ENCODE measurements around the gene FEN1.

Gene FEN1

GRCh38 chr11:61792310-61793082, at the start of gene FEN1, which contains the start of gene TMEM258:
Gene FEN1 (plus strand): TSS chr11:61792911. CDS start chr11:61795362, 2,451 bp downstream.
Gene TMEM258 (minus strand): TSS chr11:61792599. CDS start chr11:61792558, 41 bp downstream.
- peak within 1 kb of the TSS; percentile 55 to 86 (median 68) for H3K4me3 ChIP-seq

GRCh38 chr11:61743486-61744095, 49.1 kb upstream of the FEN1 start:
- H3K27ac ChIP-seq, result no peak overlapping the region
- H3K4me3 ChIP-seq, result no peak overlapping the region

More at GRCh38 chr11:61792310-61793082, at the start of gene FEN1, which contains the start of gene TMEM258:
- H3K27ac ChIP-seq, result peak within 1 kb of the TSS; percentile 78 to 100 (median 98)

DNA sequence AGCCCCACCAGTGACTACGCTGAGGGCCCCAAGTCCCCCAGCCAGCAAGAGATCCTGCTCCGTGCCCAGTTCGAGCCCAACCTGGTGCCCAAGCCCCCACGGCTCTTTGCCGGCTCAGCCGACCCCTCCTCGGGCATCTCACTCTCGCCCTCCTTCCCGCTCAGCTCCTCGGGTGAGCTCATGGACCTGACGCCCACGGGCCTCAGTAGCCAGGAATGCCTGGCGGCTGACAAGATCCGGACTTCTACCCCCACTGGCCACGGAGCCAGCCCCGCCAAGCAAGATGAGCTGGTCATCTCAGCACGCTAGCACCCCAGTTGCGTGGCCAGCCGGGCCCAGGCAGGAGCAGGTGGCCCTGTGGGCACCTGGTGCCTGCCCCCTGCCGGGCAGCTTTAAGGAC, 48.5 kb upstream of the FEN1 start:
- no peak overlapping the region for H3K27ac ChIP-seq
- H3K4me3 ChIP-seq, result no peak overlapping the region

- Histone ChIP-seq H3K27ac (no peak overlapping the region), H3K4me3 (no peak overlapping the region)
Measured at GRCh38 chr11:61744609-61745156, 48.0 kb upstream of the FEN1 start.

GRCh38 chr11:61745781-61746441, 46.8 kb upstream of the FEN1 start:
- no peak overlapping the region for H3K27ac ChIP-seq
- H3K4me3 ChIP-seq, result no peak overlapping the region

DNA sequence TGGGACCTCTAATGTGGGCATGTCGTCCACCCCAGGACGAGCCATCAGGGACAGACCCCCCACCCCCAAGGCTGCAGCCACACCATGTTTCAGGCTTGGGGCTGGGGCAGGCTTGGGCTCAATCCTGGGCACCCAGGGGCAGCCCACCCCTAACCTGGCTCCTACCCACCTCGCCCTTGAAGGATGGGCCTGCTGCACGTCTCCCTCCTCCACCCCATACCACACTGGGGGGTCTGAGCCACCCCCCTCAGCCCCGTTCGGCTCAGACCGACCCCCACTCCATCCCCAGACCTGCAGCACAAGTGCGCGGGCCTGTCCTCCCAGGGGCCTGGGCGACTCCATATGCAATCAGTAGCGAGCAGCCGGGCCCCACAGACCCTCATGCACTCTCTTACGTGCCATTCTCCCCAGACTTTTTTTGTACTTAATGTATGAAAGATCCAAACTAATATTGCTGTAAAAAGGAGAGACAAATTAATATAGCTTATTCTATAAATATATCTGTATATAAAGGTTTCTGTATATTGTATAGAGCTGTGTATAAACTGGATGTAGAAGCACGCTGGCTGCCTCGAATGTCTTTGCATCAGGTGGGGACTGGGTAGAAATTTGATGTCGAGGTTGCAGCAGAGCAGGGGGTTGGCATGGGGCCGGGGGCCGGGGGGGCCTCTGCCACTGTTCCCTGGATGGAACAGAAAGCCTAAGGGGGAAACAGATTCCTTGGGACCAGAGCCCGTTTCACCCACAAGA, 46.1 kb upstream of the FEN1 start:
- H3K4me3 ChIP-seq, result no peak overlapping the region
- no peak overlapping the region for H3K27ac ChIP-seq

DNA sequence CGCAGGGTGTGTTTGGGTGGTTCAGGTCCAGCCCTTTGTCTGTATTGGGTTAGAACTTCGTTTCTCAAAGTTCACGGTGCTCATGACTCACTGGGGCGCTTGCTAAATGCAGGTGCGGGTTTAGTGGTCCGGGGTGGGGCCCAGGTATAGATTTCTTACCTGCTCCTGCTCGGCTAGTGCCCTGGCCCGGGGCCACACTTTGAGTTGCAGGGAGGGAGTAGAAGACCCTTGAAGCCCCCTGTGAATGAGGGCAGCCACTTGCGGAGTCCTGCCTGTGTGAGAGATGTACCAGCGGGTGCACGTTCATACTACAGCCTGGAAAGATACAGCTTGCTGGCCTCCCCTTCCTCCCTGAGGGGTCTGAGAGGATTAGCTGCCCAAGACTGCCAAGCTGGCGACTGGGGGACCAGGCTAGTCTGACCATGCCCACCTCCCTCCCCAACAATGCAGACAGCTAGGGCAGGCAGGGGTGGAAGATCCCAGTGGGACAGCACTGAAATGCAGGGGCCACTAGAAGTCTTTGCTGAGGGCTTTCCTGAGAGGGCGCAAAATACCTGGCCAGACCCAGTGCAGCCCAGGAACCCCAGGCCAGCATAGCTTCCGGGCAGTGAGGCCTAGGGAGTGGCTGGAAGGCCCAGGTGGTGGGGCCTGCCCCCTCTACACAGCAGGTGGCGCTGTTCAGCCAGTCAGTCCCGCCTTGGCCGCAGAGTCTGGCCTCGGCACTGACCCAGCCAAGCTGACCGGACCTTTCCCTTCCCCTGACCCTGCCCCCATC, 45.3 kb upstream of the FEN1 start:
- peak overlapping the region in 1 of 21 experiments; percentile 16 for H3K27ac ChIP-seq
- H3K4me3 ChIP-seq, result no peak overlapping the region

GRCh38 chr11:61747967-61748285, 44.8 kb upstream of the FEN1 start:
- H3K27ac ChIP-seq, result peak overlapping the region in 1 of 21 experiments; percentile 16
- no peak overlapping the region for H3K4me3 ChIP-seq

- Histone ChIP-seq H3K27ac (no peak overlapping the region), H3K4me3 (no peak overlapping the region)
Measured at GRCh38 chr11:61749591-61750217, 43.0 kb upstream of the FEN1 start.

DNA sequence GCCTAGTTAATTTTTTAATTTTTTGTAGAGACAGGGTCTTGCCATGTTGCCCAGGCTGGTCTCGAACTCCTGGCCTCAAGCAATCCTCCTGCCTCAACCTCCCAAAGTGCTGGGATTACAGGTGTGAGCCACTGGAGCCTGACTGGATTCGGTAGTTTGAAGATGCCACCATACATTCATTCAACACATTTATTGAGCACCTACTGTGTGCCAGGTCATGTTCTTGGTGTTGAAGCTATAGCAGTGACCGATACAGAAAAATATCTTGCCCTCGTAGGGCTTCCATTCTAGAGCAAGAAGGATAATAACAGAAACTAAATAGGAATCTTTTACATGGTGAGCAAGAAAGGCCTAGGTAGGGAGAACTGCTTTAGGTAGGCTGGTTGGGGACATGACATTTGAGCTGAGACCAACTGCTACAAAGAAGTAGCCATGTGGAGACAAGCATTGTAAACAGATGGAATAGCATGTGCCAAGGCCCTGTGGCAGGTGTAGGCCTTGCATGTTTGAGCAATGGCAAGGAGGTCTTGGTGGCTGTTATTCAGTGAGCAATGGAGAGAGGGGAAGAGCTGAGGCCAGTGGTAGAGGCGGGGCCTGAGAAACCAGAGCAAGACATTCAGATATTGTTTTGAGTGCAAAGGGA, 42.0 kb upstream of the FEN1 start:
- no peak overlapping the region for H3K4me3 ChIP-seq
- no peak overlapping the region for H3K27ac ChIP-seq

DNA sequence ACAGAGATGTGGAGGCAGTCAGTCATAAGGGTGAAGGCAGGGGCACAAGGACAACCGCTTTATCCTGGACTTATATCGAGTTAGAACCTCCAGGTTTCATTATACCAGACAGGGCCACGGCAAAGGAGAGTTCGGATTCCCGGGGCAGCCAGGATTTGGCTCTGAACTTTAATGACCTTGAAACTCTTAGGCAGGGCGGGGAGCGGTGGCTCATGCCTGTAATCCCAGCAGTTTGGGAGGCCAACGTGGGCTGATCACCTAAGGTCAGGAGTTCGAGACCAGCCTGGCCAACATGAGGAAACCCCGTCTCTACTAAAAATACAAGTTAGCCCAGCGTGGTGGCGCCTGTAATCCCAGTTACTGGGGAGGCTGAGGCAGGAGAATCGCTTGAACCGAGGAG, 41.3 kb upstream of the FEN1 start:
- no peak overlapping the region for H3K27ac ChIP-seq
- no peak overlapping the region for H3K4me3 ChIP-seq

DNA sequence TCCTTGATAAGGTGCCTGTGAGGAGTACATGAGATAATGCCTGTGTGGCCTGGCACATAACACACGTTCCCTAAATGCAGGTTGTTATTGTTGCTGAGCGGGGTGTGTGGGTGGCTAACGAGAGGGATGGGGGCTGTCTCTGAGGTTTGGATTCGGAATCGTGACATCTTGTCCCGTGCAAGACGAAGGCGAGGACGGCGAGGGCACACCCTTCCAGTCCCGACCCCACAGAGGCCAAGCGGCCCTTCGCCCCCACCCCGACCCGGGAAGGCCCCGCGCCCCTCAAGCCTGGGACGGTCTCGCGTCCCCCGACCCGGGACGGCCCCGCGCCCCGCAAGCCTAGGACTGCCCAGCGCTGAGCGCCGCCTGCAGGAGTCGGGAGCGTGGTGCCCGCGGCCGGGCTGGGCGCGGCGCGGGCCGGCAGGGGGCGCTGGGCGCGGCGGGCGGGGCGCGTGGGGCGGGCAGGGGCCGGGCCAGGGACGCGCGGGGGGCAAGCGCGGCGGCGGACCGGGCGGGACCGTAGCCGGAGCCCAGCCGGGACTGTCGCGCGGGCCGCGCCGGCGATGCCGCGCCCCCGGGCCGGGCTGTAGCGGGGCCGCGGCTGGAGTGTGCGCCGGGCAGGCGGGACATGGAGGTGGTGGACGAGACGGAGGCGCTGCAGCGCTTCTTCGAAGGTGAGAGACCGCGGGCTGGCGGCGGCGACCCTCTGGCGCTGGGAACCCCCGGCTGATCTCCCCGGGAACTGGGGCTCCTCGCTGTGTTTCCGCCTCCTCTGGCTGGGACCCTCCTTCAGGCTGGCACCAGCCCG, 40.4 kb upstream of the FEN1 start, which contains the start of gene MYRF:
TSS of gene MYRF (plus strand) at position 520 of the 808 bp plus-strand sequence. CDS start at position 629, 109 bp downstream.
- Histone ChIP-seq H3K27ac (no peak within 1 kb of the TSS), H3K4me3 (peak within 1 kb of the TSS in 3 of 7 experiments; percentile 8 to 37 (median 13))

DNA sequence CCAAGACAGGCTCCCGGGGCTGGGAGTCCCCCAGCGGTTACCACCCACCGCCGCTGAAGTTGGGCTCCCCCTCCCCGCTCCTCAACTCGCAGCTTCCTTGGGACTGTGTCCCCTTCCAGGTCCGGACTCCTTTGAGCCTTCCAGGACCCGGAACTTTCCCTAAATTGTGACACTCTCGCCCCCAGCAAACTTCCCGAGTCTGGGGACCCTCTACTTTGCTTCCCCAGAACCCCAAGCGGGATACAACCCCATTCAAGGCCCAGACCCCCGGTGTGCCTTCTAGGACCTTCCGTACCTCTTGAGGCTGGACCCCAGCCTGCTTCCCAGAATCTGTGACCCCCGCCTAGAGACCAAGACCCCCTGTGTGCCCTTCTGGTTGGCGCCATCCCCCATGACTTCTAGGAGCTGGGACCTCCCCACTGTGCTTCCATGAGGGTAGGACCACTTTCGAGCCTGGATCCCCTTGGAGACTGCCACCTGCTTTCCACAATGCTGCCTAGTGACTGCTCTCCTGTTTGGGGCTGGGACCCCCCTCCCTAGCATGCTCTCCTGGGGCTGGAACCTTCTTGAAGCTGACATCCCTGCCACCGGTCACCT, 39.7 kb upstream of the FEN1 start:
- no peak overlapping the region for H3K27ac ChIP-seq
- H3K4me3 ChIP-seq, result peak overlapping the region in 3 of 7 experiments; percentile 8 to 37 (median 13)

DNA sequence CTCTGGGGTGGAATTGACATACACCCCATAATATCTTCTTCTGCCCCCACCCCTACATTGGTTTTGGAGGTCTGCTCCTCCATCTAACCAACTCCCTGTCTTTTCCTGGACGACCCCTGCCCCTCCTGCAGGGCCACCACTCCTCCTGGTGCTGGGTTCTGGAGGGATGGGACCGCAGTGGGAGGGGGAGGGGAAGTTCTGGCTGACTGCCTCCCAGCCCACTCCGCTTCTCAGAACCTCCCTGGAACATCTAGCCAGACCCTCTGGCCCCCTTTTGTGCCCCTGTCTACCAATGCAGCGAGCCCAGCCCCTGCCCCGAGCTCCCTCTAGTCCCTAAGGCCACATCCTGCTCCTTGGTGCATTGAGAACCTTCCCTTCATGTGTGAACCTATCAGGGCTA, 39.0 kb upstream of the FEN1 start:
- Histone ChIP-seq H3K27ac (no peak overlapping the region), H3K4me3 (no peak overlapping the region)

DNA sequence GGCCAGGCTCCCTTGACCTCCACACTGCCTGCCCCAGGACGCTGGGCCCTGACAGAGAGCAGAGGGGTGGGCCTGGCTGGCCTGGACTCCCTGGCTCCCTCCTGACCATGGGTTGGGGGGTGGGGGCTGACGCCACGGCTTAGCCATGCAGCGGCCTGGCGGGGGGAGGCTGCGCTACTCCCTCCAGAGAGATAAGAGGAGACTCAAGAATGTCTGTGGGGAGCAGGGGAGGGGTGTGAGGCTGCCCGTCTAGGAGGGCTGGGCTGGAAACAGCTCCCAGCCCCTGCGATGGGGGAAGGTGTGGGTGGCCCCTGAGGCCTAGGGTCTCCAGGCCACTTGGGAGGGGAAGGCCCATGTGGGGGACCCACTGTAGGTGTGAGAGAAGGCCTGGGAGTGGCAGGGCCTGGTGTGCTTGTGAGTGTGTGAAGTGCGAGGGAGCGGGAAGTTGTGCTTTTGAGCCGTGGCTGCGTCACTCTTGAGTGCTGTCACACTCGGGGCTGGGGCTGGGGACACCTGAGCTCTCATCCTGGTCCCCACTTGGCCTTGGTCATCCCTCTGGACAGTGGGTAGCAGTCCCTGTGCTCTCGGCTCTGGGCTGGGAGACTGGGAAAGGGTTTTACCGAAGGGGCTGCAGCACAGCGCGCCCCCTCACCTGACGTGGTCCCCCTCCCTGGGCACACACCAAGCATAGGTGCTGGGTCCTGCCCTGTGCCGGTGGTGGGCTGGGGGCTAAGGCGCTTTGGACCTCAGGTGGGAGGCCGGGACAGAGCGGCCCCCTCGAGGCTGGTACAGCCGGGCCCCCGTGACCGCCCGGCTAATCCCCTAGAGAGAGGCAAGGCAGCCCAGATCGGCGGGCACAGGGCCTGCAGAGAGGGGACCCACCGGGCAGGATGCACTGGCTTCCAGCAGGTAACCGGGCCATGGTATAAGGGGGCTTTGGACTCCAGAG, 37.9 kb upstream of the FEN1 start:
- no peak overlapping the region for H3K4me3 ChIP-seq

DNA sequence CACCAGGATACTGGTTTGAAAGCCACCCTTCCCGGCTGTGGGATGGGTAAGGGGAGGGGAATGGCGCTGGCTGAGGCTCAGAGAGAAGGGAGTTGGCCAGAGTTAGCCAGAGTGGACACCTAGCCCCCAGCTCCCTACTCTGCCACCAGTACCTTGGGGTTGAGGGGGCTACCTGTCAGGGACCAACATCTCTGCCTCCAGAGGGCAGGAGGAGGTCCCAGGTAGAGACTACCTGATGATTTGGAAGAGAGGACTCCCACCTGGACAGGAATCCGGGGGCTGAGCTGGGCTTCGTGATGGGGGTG, 36.6 kb upstream of the FEN1 start:
- H3K4me3 ChIP-seq, result no peak overlapping the region
- H3K27ac ChIP-seq, result no peak overlapping the region

More for the DNA sequence above, 37.9 kb upstream of the FEN1 start:
- H3K27ac ChIP-seq, result no peak overlapping the region
